Gastrocnemius medialis (tissue), 4 donors: ENCODE data around the gene NELFA. TPM values are rescaled to one million over a fixed set of nuclear protein-coding genes. Genes with fewer than 3 reads are reported as not detected.

Experiments
- ATAC-seq, 2 donors: fragments of 150-250 bp; one replicate each; pipeline ENCODE4 v1.9.1; 2016
- DNase-seq, 2 donors: peaks; one replicate each; pipeline ENCODE4 v3.0.0-alpha.2; 2019
- H3K27ac ChIP-seq, 4 donors: fragments of 200-600 bp; sonication (generic); 1 replicate in 1 of 4; 2 replicates in 3 of 4; pipeline ENCODE4 v1.5.1; 2016 to 2018; ENCODE audit warnings: mild to moderate bottlenecking in 2 of 4, moderate library complexity in 1 of 4
- H3K27me3 ChIP-seq, 3 donors: fragments of 200-600 bp; sonication (generic) in 2 of 3; 1 replicate in 1 of 3; 2 replicates in 2 of 3; pipeline versions ENCODE4 v1.5.1 to v1.6.0; 2016 to 2019; ENCODE audit warnings: mild to moderate bottlenecking in 1 of 3, moderate library complexity in 1 of 3
- H3K36me3 ChIP-seq, 2 donors: fragments of 200-600 bp; sonication (generic) in 1 of 2; one replicate each; pipeline ENCODE4 v1.5.1; 2017 to 2018
- H3K4me1 ChIP-seq, 2 donors: fragments of 200-600 bp; sonication (generic) in 1 of 2; one replicate each; pipeline ENCODE4 v1.5.1; 2016 to 2017; ENCODE audit warnings: mild to moderate bottlenecking in 2 of 2
- H3K4me3 ChIP-seq, 4 donors: fragments of 200-600 bp; sonication (generic) in 3 of 4; 1 replicate in 1 of 4; 2 replicates in 3 of 4; pipeline ENCODE4 v1.5.1; 2016 to 2019; ENCODE audit warnings: mild to moderate bottlenecking in 2 of 4
- H3K9me3 ChIP-seq, 3 donors: fragments of 200-600 bp; sonication (generic) in 2 of 3; 1 replicate in 1 of 3; 2 replicates in 2 of 3; pipeline ENCODE4 v1.5.1; 2016 to 2019
- POLR2A ChIP-seq, 2 donors: fragments of 450-650 bp; IDR thresholded peaks; one replicate each; pipeline ENCODE4 v1.6.1; 2017; ENCODE audit warnings: antibody characterized with exemption in 2 of 2, mild to moderate bottlenecking in 2 of 2, moderate library complexity in 2 of 2
- in situ Hi-C, 4 donors: fragments of 200-750 bp; cut with MboI; loops; one replicate each; pipeline versions ENCODE4 v1.15.0 to v1.8.0; 2017; ENCODE audit warnings: low sequenced_read_pairs in 4 of 4
- intact Hi-C: fragments of 100-400 bp; cut with DNase I; formaldehyde crosslinking; loops from one replicate; pipeline ENCODE4 v1.15.1; 2023; ENCODE audit warnings: low total_unique reads
- total RNA-seq, 4 donors: library from RNA; depleted of rRNA; stranded (reverse); fragments of >200 nt; gene quantifications; one replicate each; pipeline versions ENCODE4 v1.1.0 to v1.2.3, GENCODE V29; 2016
- TF ChIP-seq, protein P1 (sequence below), 5 experiments: fragments of 450-650 bp in 3 of 5; fragments of 200-600 bp in 2 of 5; sonication (generic) in 2 of 5; IDR thresholded peaks in 4 of 5; conservative IDR thresholded peaks in 1 of 5; 1 replicate in 4 of 5; 2 replicates in 1 of 5; pipeline ENCODE4 v1.5.1; 2016 to 2019; ENCODE audit warnings: antibody characterized with exemption in 5 of 5, mild to moderate bottlenecking in 3 of 5, moderate library complexity in 3 of 5

NELFA gene
- total RNA-seq, 4 donors from 2014 or later: 8.1 to 21.1 (median 15.9) TPM

DNA sequence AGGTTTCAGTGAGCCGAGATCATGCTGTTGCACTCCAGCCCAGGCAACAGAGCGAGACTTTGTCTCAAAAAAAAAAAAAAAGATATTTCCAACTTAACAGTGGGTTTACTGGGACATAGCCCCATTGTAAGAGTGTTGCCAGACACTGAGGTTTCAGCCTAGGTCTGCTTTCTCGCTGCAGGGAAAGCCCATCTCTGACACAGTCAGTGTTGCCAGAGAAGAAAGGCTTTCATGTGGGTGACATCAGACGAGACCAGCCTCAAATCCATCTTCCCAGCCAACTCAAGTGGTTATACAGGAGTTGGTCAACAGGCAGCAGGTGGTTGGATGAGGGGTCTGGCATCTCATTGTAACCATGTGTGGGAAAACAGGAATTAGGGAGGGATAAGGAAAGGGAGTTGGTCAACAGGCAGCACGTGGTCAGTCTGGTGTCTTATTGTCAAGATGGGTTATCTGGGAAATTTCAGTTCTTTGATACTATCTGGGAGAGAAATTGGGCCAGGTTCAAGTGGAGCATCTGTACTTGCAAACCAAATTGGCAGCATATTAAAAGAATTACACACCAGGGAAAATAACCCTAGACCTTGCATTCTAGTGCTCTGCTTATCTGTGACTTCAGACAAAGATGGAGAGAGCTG is 41.1 kb downstream of the NELFA start:
- TF ChIP-seq POLR2A (IDR thresholded peaks at IDR 0.05): no peak
- TF ChIP-seq, protein P1, sequence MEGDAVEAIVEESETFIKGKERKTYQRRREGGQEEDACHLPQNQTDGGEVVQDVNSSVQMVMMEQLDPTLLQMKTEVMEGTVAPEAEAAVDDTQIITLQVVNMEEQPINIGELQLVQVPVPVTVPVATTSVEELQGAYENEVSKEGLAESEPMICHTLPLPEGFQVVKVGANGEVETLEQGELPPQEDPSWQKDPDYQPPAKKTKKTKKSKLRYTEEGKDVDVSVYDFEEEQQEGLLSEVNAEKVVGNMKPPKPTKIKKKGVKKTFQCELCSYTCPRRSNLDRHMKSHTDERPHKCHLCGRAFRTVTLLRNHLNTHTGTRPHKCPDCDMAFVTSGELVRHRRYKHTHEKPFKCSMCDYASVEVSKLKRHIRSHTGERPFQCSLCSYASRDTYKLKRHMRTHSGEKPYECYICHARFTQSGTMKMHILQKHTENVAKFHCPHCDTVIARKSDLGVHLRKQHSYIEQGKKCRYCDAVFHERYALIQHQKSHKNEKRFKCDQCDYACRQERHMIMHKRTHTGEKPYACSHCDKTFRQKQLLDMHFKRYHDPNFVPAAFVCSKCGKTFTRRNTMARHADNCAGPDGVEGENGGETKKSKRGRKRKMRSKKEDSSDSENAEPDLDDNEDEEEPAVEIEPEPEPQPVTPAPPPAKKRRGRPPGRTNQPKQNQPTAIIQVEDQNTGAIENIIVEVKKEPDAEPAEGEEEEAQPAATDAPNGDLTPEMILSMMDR (IDR thresholded peaks at IDR 0.05 in 4 of 5, conservative IDR thresholded peaks at IDR 0.05 in 1 of 5): no peak
- ATAC-seq (no peak), DNase-seq (no peak)
- intact Hi-C loops (no loop called here), in situ Hi-C loops (no loop called here)
- no peaks in the 10 kb centered on the region for H3K27me3 ChIP-seq
- H3K4me1 ChIP-seq: no peaks in the 10 kb centered on the region
- H3K27ac ChIP-seq: no peak overlapping the region
- no peaks in the 10 kb centered on the region for H3K9me3 ChIP-seq
- peaks cover 0 to 12% of the 10 kb centered on the region in 2 donors for H3K36me3 ChIP-seq
- H3K4me3 ChIP-seq: no peak overlapping the region

DNA sequence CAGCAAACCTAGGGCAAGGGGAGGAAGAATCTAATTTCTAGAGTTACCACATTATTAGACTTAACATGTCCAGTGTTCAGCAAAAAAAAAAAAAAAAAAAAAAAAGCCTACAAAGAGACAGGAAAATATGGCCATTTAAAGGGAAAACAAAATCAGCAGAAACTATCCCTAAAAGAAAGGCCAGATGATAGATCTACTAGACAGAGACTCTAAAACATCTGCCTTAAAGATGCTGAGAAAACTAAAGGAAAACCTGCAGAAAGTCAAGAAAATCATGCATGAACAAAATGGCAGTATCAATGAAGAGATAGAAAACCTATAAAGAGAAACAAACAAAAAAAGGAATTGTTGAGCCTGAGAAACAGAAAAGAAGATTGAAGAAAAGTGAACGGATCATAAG is 43.8 kb downstream of the NELFA start:
- H3K36me3 ChIP-seq: peaks cover 0 to 29% of the 10 kb centered on the region in 2 donors
- ATAC-seq: no peak

DNA sequence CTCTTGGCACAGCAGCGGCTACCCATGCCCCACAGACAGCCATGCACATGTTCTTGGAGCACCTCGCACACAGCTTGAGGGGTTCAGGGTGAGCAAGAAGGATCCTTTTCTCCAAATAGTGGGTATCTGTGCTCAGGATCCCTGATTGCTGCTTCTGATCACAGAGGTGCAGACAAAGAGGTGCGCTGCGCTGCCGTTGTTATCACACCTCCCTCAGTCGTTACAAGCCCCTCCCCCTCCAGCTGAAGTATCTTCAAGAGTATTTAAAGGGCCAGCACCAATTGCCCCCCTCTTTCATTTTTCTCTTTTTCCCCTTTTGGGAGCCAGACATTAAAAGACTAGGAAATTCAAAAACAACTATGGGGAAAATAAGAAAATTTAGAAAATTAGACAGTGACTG is 44.3 kb downstream of the NELFA start:
- TF ChIP-seq POLR2A (IDR thresholded peaks at IDR 0.05): no peak
- TF ChIP-seq, protein P1 (IDR thresholded peaks at IDR 0.05 in 4 of 5, conservative IDR thresholded peaks at IDR 0.05 in 1 of 5): no peak
- no peaks in the 10 kb centered on the region for H3K27me3 ChIP-seq
- intact Hi-C loops (no loop called here), in situ Hi-C loops (no loop called here)
- H3K36me3 ChIP-seq: peaks cover 0 to 29% of the 10 kb centered on the region in 2 donors
- DNase-seq (no peak), ATAC-seq (no peak)
- no peaks in the 10 kb centered on the region for H3K9me3 ChIP-seq
- H3K4me1 ChIP-seq: no peaks in the 10 kb centered on the region
- H3K27ac ChIP-seq: no peak overlapping the region
- no peak overlapping the region for H3K4me3 ChIP-seq

More for the DNA sequence above, 43.8 kb downstream of the NELFA start:
- in situ Hi-C loops (no loop called here), intact Hi-C loops (no loop called here)
- no peak for TF ChIP-seq POLR2A (IDR thresholded peaks at IDR 0.05)
- TF ChIP-seq, protein P1 (IDR thresholded peaks at IDR 0.05 in 4 of 5, conservative IDR thresholded peaks at IDR 0.05 in 1 of 5): no peak
- Histone ChIP-seq H3K4me3 (no peak overlapping the region), H3K4me1 (no peaks in the 10 kb centered on the region), H3K27me3 (no peaks in the 10 kb centered on the region), H3K27ac (no peak overlapping the region), H3K9me3 (no peaks in the 10 kb centered on the region)
- no peak for DNase-seq

DNA sequence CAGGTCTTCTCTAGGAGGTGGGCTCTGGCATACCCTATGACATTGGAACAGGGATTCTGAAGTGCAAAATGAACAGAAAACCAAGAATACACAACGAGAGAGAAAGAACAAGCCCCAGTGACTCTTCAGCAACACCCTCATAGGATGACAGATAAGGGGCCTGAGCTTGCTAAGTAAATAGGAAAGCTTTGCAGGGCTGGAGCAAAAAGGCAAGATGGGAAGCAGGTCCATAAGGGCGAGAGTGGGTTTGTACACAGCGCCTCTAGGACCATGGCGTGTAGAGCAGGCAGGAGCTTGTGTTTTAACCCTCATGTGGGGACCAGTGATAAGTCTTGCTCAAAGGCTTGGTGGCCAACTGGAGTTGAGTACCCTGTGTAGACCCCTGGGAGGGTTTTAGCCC is 45.8 kb downstream of the NELFA start:
- Histone ChIP-seq H3K36me3 (peaks cover 0 to 38% of the 10 kb centered on the region in 2 donors), H3K27ac (no peak overlapping the region), H3K4me3 (no peak overlapping the region), H3K9me3 (no peaks in the 10 kb centered on the region), H3K4me1 (no peaks in the 10 kb centered on the region), H3K27me3 (no peaks in the 10 kb centered on the region)
- in situ Hi-C loops: no loop called here
- TF ChIP-seq, protein P1 (IDR thresholded peaks at IDR 0.05 in 4 of 5, conservative IDR thresholded peaks at IDR 0.05 in 1 of 5): no peak
- TF ChIP-seq POLR2A (IDR thresholded peaks at IDR 0.05): no peak
- ATAC-seq: no peak
- no peak for DNase-seq
- intact Hi-C loops: no loop called here

DNA sequence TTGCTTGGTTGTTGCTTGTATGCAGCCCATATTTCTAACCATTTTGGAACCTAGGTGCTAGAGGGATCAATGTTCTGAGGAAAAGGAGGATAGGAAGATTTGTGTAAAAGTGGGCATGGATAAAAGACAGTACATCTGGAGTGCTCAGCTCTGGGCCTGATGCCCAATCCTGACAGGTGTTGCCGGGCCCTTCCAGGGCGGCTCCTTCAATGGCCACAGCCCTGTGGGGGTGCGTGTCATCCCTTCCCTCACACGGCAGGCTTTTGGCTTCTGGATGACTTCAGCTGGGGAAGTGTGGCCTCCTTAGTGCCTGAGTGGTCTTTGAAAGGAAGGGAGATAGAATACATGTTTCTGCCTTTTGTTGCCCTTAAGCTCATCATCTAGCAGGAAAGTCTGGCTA is 47.2 kb downstream of the NELFA start:
- peaks cover 0 to 44% of the 10 kb centered on the region in 2 donors for H3K36me3 ChIP-seq
- TF ChIP-seq, protein P1 (IDR thresholded peaks at IDR 0.05 in 4 of 5, conservative IDR thresholded peaks at IDR 0.05 in 1 of 5): no peak
- no peak for TF ChIP-seq POLR2A (IDR thresholded peaks at IDR 0.05)
- in situ Hi-C loops: no loop called here
- no peaks in the 10 kb centered on the region for H3K9me3 ChIP-seq
- intact Hi-C loops: no loop called here
- H3K4me3 ChIP-seq: no peak overlapping the region
- ATAC-seq (no peak), DNase-seq (no peak)
- H3K27ac ChIP-seq: no peak overlapping the region
- no peaks in the 10 kb centered on the region for H3K27me3 ChIP-seq
- no peaks in the 10 kb centered on the region for H3K4me1 ChIP-seq
